ENCODE data around the gene MRPL28. TPM values are rescaled to one million over a fixed set of nuclear protein-coding genes. Genes with fewer than 3 reads are reported as not detected.

MRPL28 gene
- polyA plus RNA-seq, 3 donors: 68.6 to 88.5 (median 88.1) TPM

DNA sequence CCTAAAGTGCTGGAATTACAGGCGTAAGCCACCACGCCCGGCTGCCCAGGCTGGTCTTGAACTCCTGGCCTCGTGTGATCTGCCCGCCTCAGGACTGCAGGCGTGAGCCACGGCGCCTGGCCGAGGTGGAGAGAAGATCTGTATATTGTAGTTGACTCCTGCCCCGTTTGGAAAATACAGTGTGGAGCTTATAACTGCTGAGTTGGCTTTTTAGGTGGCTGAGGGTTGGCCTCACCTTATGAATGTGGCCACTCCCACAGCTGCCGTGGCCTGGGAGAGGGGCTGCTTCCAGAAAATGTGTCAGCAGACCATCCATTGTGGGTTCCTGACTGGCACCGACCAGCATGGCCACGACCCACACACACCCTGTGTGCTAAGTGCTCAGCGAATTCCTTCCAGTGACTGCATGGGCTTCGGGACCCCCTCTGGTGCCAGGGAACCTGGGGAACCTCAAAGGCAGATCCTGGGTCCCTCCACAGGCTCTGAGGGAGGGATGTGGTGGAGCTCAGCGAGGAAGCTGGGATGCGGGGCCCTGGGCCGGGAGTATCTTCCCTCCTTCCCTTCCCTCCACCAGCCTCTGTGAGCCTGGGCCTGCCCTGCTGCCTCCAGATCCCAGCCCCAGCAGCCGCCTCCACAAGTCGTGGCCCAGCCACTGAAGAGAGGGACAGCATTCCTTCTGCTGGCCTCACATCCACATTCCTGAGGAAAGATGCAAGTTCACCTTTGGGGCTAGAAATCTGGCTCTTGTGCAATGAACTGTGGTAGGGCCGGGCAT is 44.2 kb upstream of the MRPL28 start:
- H3K27me3 ChIP-seq (ENCODE audit: control insufficient read depth in 2 of 2, insufficient read depth in 2 of 2, low read length in 2 of 2): no peaks in the 10 kb centered on the region
- intact Hi-C loops (cut with micrococcal nuclease): no loop called here
- no peak overlapping the region for H3K4me3 ChIP-seq (replicated peaks in 1 of 3; ENCODE audit: low read depth in 2 of 3, low read length in 3 of 3)
- H3K79me2 ChIP-seq (ENCODE audit: insufficient read depth, low read length): no peaks in the 10 kb centered on the region
- Mint-ChIP-seq H3K36me3 (peaks cover 0 to 4% of the 10 kb centered on the region in 2 donors), H3K27ac (no peak overlapping the region), H3K27me3 (ENCODE audit: low read depth in 3 of 3) (peaks cover under 1 to 5% (median 1%) of the 10 kb centered on the region in 3 donors), H3K4me1 (no peaks in the 10 kb centered on the region), H3K9me3 (peaks cover 0 to 2% (median 0%) of the 10 kb centered on the region in 7 donors), H3K4me3 (no peak overlapping the region)
- no peaks in the 10 kb centered on the region for H3K36me3 ChIP-seq (replicated peaks in 1 of 2; ENCODE audit: control insufficient read depth in 1 of 2, insufficient read depth in 2 of 2, low read length in 2 of 2)
- H2AFZ ChIP-seq (ENCODE audit: insufficient read depth, low read depth, low read length, poor library complexity, severe bottlenecking): no peak overlapping the region
- whole genome bisulfite sequencing (ENCODE audit: insufficient coverage): 92% methylated on average over 16 of the region's 21 CpGs
- H3K4me2 ChIP-seq (replicated peaks; ENCODE audit: extremely low read depth, low read length, poor library complexity, severe bottlenecking): no peak overlapping the region
- TF ChIP-seq, protein P1, sequence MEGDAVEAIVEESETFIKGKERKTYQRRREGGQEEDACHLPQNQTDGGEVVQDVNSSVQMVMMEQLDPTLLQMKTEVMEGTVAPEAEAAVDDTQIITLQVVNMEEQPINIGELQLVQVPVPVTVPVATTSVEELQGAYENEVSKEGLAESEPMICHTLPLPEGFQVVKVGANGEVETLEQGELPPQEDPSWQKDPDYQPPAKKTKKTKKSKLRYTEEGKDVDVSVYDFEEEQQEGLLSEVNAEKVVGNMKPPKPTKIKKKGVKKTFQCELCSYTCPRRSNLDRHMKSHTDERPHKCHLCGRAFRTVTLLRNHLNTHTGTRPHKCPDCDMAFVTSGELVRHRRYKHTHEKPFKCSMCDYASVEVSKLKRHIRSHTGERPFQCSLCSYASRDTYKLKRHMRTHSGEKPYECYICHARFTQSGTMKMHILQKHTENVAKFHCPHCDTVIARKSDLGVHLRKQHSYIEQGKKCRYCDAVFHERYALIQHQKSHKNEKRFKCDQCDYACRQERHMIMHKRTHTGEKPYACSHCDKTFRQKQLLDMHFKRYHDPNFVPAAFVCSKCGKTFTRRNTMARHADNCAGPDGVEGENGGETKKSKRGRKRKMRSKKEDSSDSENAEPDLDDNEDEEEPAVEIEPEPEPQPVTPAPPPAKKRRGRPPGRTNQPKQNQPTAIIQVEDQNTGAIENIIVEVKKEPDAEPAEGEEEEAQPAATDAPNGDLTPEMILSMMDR (IDR thresholded peaks at IDR 0.05): no peak
- H3K27ac ChIP-seq (ENCODE audit: low read depth in 1 of 2, low read length in 2 of 2): no peak overlapping the region
- DNase-seq: no peak
- H4K20me1 ChIP-seq (ENCODE audit: insufficient read depth, low read length): no peaks in the 10 kb centered on the region
- H3K4me1 ChIP-seq (ENCODE audit: control insufficient read depth in 1 of 2, insufficient read depth in 2 of 2, low read length in 2 of 2): no peaks in the 10 kb centered on the region
- no peak overlapping the region for H3K9ac ChIP-seq (ENCODE audit: insufficient read depth, low read length, poor library complexity, severe bottlenecking)
- H3K9me3 ChIP-seq (replicated peaks in 1 of 2; ENCODE audit: control insufficient read depth in 1 of 2, insufficient read depth in 1 of 2, low read length in 2 of 2): no peaks in the 10 kb centered on the region

- H3K4me2 ChIP-seq (replicated peaks; ENCODE audit: extremely low read depth, low read length, poor library complexity, severe bottlenecking): no peak overlapping the region
- no peaks in the 10 kb centered on the region for H4K20me1 ChIP-seq (ENCODE audit: insufficient read depth, low read length)
- no peak overlapping the region for H3K9ac ChIP-seq (ENCODE audit: insufficient read depth, low read length, poor library complexity, severe bottlenecking)
- H3K9me3 Mint-ChIP-seq: no peaks in the 10 kb centered on the region
- H3K4me3 ChIP-seq (replicated peaks in 1 of 3; ENCODE audit: low read depth in 2 of 3, low read length in 3 of 3): no peak overlapping the region
- H3K4me1 ChIP-seq (ENCODE audit: control insufficient read depth in 1 of 2, insufficient read depth in 2 of 2, low read length in 2 of 2): no peaks in the 10 kb centered on the region
- no peak for DNase-seq
- no peak overlapping the region for H3K27ac ChIP-seq (ENCODE audit: low read depth in 1 of 2, low read length in 2 of 2)
- no peaks in the 10 kb centered on the region for H3K79me2 ChIP-seq (ENCODE audit: insufficient read depth, low read length)
- no peaks in the 10 kb centered on the region for H3K9me3 ChIP-seq (replicated peaks in 1 of 2; ENCODE audit: control insufficient read depth in 1 of 2, insufficient read depth in 1 of 2, low read length in 2 of 2)
- TF ChIP-seq, protein P1 (IDR thresholded peaks at IDR 0.05): no peak
- intact Hi-C loops (cut with micrococcal nuclease): no loop called here
- H3K4me1 Mint-ChIP-seq: no peaks in the 10 kb centered on the region
- H3K27ac Mint-ChIP-seq: no peak overlapping the region
- H3K36me3 Mint-ChIP-seq: peaks cover 0 to 4% of the 10 kb centered on the region in 2 donors
- H3K36me3 ChIP-seq (replicated peaks in 1 of 2; ENCODE audit: control insufficient read depth in 1 of 2, insufficient read depth in 2 of 2, low read length in 2 of 2): no peaks in the 10 kb centered on the region
- no peaks in the 10 kb centered on the region for H3K27me3 ChIP-seq (ENCODE audit: control insufficient read depth in 2 of 2, insufficient read depth in 2 of 2, low read length in 2 of 2)
- WGBS (ENCODE audit: insufficient coverage): 97% methylated on average over 23 of the region's 26 CpGs
- no peak overlapping the region for H3K4me3 Mint-ChIP-seq
- no peak overlapping the region for H2AFZ ChIP-seq (ENCODE audit: insufficient read depth, low read depth, low read length, poor library complexity, severe bottlenecking)
- H3K27me3 Mint-ChIP-seq (ENCODE audit: low read depth in 3 of 3): peaks cover 0 to 1% (median 1%) of the 10 kb centered on the region in 3 donors
Observed at GRCh38 chr16:411576-412265, 41.4 kb upstream of the MRPL28 start.

All from CD14-positive monocyte (primary cell).